Stimulated activated CD8-positive, alpha-beta memory T cell treated with anti-CD3 and anti-CD28 coated beads, Interleukin-2, amount 100 ng/mL, for 48 hours (primary cell): Measurements from ENCODE around the gene MBTPS1.
A peak's percentile ranks its signal among the peaks of the same experiment; 100 is the strongest.

Experiments used
- DNase-seq, 2 donors: peaks; one replicate each; pipeline ENCODE4 v3.0.0-alpha.2; 2020; ENCODE audit warnings: low read depth in 2 of 2

The MBTPS1 gene

DNA sequence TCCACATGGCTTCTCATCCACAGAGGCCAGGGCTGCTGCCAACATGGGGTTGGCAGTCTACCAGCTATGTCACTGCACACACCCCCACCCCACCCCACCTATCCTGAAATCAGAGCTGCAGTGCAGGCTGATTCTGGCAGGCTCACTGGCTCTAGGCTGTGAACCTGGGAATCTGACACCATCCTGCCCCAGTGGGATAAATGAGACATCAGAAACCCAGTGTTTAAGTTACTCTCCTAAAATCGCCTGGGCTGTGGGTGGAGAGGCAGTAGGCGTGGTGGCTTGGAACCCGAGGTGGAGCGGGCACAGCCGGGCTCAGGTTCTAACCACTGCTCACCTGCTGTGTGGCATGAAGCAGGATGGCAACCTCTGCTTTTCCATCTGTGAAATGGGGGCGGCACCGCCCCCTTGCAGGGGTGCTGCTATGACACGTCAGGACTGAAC is 79.7 kb downstream of the MBTPS1 start:
- no peak for DNase-seq

DNA sequence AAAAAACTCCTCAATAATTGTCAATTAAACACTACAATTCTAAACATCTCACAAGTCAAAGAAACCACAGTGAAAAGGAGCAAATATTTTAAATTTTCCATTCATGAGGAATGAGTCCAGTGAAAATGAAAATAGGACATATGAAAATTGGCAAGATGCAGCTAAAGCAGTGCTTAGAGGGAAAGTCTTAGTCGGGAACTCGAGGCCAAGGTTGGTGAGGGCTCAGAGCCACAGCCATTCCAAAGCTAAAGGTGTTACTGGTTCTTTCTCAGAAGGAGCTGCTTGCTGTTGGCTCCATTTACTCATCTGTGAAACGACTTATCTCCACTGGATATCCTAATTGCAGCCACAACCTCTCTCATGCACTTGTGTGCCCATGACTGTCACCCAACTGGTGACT is 80.6 kb downstream of the MBTPS1 start:
- no peak for DNase-seq

DNA sequence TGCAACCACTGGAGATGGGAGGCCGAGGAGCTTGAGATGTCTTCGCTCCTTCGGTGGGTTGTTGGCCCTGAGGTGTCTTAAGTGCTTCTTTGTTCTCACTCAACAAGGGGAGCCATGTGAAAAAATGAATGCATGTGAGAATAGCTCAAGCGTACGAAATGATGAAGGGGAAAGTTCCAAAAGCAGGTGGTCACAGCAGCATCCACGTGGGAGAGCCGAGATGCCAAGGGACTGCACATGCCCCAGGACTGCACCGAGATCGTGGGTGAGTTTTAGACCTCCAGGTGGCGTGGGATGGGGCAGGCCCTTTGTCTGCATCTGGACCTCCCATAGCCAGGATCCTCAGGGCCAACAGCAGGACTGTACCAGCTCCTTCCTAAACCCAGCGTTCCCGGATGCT is 82.2 kb downstream of the MBTPS1 start:
- no peak for DNase-seq

DNA sequence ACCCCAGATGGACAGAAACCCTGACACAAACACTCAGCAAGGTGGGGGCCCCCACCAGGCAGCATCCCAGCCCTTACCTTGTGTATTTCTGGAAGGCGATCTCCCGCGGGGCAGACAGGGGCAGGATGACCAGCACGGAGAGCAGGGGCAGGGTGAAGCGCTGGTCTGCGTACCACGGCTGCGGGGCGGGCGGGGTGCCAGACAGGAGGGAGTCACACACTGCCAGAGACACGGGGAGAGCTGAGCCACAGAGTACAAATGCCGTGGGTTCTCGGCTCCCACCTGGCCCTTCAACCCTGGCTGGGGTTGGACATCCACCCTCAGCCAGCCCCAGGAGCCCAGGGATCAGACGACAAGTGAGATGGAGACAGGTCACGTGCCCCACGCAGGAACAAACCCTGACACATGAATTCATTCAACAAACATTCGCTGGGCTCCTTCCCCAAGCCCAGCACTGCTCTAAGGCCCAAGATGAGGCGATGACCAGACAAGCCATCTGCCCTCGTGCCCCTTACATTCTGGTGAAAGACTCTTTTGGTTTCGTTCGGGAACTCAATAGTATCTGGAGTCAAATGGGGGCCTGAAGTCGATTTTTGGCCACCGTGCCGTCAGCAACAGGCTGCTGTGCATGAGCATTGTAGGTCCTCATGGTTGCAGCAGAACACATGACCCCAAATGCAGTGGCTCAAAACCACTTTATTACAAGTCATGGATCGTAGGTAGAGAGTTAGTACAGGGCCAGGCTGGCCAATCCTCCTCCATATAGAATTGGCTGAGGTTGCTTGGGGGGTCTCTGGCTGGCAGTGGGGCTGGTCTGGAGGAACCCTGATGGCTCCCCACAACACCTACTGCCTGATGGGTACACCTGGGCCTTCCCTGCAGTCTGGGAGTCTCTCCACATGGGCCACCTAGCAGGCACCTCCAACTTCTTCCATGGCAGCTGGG is 83.2 kb downstream of the MBTPS1 start:
- no peak for DNase-seq

DNA sequence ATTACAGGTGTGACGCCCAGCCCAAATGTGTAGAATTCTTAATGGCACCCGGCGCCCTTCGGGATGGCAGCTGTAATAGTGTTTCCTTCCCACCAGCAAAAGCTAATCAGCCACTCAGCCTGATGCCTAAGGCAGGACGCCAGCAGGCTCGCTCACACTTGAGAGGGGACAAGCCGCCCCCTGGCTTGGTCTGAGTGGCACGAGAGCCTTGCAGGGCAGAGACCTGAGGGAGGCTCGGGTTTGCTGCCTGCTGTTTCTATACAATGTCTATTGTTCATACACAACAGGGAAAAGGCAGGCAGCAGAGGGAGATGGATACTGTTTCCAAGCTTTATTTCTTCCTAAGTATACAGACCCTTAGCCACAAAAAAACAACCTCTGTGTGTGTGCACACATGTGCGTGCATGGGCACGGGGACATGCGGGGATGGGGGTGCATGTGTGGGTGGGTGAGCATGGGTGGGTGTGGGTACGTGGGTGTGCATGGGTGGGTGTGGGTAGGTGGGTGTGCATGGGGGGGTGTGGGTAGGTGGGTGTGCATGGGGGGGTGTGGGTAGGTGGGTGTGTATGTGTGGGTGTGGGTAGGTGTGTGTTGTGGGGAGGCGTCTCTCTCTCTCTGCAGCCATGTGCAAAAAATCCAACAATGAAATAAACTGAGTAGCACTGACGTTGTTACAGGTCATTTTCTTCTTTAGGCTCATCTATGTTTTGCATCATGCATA is 84.1 kb downstream of the MBTPS1 start:
- DNase-seq, result no peak

DNA sequence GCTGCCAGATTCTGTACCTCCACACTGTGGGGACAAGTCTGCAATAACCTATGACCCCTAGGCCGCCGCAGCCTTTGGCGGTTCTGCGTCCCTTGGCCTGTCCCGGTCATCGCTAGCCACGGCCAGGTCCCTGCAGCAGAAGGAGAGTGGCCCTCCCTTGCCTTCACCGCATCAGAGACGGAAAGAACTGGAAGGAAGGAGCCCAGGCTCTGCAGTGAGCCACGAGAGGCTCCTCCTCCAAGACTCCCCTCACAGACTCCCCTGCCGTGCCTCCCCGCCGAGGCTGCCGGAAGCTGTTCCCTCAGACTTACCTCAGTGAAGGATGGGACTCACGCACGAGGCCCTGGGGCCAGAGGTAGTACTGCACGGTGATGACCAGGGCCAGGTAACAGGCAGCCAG is 85.2 kb downstream of the MBTPS1 start:
- DNase-seq, result no peak

DNA sequence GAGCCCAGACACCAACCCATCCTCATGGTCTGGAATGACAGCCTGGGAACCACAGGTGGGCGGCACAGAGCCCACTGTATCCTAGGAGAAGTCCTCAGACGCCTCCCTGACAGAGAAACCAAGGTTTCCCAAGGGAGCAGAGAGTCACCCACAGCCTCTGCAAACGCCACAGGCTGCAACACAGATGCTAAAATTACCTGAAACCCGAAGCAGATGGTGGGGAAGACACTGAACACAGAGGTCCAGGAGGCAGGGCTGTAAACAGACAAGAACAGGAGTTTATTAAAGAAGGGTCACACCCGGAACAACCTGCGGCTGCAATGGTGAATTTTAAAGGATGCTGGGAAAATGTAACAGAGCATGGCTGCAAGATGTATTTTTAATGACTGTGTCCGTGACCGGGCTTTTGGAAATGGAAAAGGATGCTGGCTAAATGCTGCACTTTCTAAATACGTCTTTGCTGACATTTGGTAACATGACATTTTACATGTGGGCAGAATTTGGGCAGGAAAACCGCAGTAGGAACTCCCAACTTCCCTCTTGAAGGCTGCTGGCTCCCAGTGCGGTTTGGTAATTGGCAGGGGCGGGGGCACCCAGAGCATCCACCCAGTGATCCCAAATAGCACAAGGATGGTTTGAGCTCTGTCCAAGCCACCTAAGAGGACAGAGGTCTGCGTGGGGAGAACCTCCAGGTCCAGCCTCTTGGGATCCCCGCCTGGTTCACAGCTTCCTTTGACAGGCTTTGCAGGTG is 87.3 kb downstream of the MBTPS1 start:
- DNase-seq, result no peak

DNA sequence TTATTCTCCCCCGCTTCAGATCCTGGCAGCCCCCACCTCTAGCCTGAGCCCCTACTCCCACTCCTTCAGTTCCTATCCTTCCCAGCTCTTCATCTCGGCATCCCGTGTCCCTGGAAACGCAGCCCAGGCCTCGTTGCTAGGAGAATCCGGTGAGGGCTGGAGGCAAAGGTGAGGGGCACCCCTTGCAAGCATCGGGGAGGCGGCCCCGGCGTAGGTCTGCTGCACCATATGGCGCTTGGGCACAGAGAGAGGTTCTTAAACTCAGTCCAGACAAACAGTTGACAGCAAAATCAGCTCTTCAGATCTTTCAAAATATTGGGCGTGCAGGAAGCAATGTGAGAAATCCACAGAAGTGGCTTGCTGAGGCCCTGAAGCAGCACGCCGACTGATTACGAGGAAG is 89.1 kb downstream of the MBTPS1 start:
- no peak for DNase-seq

DNA sequence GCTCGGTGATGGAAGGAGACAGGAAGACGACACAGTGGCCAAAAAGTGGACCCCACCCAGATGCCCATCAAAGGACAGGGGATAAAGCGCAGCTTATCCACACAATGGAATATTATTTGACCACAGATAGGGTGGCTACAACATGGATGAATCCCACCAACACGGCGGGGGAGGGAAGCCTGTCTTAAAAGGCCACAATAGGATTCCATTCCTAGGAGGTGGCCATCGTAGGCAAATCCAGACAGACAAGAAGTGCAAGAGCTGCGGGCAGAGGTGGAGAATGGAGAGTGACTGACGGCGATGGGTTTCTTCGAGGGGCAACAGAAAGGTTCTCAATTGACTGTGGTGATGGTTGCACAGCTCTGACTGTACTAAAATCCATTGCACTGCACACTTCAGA is 90.1 kb downstream of the MBTPS1 start:
- no peak for DNase-seq

DNA sequence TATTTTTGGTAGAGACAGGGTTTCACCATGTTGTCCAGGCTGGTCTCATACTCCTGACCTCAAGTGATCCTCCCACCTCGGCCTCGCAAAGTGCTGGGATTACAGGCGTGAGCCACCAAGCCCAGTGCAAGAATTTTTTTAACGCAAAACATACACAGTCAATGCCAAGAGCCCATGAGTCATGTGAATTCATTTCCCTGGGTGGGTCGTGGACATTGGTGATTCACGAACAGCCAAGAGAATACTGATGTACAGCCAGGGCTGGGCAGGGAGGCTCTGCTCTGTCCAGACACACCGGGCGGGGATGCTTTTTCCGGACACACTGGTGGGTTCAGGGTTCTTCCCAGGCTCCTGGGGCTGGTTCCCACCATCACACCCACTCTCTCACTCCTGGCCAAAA is 91.9 kb downstream of the MBTPS1 start:
- no peak for DNase-seq

DNA sequence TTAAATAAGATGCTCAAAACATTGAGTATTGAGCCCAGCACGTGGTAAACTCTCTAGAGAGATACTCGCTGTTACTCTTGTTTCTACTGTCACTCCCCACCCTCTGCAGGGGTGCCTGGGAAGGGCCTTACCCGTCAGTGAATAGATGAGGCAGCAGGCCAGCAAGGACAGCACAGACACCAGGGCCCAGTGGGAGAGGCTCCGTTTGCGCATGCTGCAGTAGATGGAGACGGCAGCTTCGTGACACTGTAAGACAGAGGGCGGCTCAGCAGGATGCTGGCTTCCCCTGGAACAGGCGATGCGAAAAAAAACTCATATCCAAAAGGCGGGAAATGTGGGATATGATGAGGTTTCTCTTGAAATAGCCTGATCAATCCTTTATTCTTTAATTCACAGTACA is 94.1 kb downstream of the MBTPS1 start:
- no peak for DNase-seq

DNA sequence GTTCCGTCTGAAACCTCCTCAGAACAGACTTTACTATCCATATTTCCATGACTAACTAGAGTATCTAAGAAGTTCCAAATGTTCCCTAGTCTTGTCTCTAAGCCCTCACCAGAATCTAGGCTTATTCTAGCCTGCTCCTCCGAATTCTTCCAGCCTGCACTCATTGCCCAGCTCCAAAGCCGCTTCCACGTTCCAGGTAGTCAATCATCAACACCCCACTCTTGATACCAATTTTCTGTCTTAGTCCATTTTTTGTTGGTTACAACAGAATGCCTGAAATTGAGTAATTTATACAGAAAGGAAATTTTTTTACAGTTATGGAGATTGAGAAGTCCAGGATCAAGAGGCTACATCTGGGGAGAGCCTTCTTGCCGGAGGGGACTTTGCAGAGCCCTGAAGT is 95.3 kb downstream of the MBTPS1 start:
- DNase-seq, result no peak

DNA sequence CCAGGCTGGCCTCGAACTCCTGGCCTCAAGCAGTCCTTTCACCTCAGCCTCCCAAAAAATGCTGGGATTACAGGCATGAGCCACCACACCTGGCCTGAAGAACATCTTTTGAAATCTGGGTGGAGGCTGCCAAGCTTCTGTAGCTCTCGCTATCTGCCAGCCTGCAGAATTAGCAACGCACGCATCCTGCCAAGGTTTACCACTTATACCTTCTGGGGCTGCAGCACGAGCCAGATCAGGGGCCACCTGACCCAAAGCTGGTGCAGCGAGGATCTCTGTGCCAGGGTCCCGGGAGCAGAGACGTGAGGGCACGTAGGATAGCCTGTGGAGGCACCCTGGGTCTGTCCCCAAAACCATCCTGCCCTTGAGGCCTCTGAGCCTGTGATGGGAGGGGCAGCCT is 96.4 kb downstream of the MBTPS1 start:
- DNase-seq, result no peak

DNA sequence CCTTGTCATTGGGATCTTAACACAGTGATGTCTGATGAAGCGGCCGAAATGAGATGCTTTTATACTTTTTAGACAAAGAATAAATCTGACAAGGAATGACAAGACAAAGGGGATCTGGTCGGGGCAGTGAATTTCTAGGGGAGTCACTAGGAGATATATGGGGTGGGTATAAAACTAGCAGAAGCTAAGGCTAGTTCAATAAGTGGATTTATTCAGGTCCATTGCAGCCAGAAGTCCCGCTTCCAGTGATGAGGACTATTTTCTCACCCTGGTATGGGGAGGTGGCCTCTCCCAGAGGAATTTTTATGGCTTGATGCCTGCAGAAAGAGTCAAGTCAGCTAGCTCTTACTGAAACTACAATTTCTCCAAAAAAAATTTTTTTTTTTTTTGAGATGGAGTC is 98.0 kb downstream of the MBTPS1 start:
- DNase-seq, result no peak

DNA sequence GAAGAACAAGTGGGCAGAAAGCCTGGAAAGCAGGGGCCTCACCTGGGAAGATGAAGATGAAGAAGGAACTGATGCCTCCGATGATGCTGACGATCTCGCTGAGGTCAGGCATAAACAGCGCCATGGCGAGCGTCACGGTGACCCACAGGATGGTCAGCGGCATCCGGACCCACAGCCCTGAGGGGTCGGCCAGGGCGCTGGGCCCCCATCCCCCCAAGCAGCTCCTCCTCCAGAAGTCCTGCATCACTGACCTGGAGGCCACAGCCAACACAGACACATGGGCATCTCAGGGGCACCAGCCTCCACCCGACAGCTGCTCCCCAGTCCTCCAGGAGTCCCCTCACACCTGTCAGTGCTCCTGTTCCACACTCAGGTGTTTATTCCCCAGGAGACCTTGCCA is 100.3 kb downstream of the MBTPS1 start:
- no peak for DNase-seq

DNA sequence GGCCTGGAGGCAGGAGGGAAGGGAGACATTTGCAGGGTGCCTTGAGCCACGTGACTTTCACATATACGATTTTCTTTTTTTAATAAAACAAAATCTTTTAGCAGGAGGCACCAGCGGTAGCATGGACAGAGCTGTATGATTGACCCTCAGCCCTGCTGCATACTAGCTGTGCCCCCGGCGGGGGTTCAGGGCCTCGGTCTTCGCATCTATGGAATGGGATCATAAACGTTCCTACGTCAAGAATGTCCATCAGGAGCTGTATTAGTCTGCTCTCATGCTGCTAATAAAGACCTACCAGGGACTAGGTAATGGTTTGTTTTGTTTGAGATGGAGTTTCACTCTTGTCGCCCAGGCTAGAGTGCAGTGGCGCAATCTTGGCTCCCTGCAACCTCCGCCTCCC is 101.3 kb downstream of the MBTPS1 start:
- DNase-seq, result no peak

DNA sequence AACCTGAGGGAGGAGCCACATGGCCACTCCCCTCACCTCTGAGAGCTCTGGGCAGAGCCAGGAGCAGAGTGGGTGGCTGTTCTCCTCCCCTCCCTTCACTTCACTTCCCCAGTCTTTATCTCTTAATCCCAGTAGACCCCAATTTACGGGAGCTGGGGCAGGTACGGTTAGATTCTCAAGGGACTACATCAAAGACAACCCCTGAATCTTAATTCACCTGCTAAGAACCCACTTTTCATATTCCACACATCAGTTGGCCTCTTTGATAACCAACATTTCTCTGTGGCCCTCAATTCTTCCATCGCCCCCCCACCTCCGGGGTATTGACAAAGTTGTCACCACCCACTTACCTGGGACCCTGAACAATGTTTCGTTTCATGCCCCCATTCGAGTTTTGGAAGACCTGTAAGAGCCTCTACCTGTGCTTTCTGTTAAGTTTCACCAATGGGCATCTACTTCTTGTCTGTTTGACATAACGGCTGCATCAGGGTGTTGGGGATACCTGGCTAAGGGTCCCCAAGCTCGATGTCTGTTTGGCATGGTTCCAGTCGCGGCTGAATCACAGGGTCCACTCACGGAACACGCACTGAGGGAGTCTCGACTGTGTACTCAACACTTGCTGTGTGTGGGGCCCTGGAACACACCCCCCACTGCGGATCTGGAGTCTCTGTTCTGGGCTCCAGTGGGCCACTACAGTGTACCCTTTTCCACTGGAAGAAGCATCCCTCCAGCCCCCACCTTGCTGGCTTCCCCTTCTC is 102.0 kb downstream of the MBTPS1 start:
- no peak for DNase-seq

DNA sequence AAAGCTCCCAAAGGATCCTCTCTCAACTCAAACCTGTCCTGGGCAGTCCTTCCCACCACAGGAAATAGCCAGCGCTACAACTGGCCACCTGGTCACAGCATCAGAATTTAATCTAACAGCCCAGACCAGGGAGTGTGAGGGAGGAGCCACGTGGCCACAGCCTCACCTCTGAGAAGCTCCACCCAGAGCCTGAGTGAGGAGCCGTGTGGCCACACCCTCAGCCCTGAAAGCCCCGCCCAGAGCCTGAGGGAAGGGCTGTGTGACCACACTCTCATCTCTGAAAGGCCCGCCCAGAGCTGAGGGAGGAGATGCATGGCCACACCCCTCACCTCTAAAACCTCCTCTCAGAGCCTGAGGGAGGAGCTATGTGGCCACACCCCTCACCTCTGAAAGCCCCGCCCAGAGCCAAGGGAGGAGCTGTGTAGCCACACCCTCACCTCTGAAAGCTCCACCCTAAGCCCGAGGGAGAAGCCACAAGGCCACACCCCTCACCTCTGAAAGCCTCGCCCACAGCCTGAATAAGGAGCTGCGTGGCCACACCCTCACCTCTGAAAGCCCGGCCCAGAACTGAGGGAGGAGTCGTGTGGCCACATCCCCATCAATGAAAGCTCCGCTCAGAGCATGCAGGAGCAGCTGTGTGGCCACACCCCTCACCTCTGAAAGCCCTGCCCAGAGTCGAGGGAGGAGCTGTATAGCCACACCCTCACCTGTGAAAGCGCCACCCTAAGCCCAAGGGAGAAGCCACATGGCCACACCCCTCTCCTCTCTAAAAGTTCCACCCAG is 102.8 kb downstream of the MBTPS1 start:
- peak; percentile 39 to 76 for DNase-seq

DNA sequence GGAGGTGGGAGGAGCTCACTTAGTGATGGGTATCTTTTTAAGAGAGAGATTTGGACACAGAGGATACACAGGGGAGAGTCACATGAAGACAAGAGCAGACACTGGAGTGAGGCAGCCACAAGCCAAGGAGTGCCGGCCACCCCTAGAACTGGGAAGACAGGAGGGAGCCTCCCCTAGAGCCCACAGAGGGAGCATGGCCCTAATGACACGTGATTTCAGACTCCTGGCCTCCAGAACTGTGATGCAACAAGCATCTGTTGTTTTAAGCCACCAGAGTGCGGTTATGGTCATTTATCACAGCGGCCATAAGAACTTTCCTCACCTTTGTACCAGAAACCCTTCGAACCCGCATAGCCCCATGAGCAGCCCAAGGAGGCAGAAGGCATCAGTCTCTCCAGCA is 107.5 kb downstream of the MBTPS1 start:
- DNase-seq, result no peak

DNA sequence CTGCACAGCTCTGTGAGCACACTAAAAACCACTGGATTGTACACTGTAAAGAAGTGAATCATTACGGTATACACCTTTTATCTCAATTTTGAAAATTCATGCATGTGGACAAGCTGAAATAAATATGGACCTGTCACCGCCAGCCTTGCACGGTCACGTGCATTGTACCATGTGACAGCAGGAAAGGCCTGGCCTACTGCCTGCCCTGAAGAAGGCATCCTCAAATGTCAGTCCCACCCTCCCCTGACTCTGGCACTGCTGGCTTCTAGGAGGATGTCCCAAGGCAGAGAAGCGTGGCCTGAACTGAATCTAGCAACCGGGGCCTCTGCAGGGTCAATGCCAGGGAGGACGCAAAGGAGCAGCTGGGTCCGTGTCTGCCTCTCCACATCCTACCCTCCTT is 108.8 kb downstream of the MBTPS1 start:
- no peak for DNase-seq

DNA sequence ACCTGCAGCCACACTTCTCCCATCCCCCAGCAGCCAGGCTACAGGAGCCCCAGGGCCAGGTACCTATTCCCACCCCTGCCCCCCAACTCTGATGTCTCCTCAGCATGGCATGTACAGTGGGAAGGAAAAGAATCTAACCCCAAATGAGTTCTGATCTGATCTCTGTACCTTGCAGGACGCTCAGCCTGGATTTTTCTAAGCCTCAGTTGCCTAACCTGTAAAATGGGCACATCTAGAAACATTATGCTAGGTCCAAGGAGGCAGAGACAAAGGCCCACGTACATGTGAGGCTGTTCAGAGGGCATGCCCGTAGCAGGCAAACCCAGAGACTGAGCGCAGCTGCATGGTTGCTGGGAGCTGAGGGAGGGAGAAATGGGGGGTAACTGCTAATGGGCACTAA is 109.2 kb downstream of the MBTPS1 start:
- DNase-seq, result no peak
